C4-2B (cell line): ENCODE measurements around the gene MTFP1.

Source experiments
- H3K27ac ChIP-seq: fragments of 450-650 bp; 2 replicates; pipeline ENCODE4 v1.5.1; 2017
- CTCF ChIP-seq: fragments of 450-650 bp; conservative IDR thresholded peaks from 2 replicates; pipeline ENCODE4 v1.5.1; 2017; ENCODE audit warnings: mild to moderate bottlenecking
- ZFX ChIP-seq: fragments of 450-650 bp; IDR thresholded peaks from 2 replicates; pipeline ENCODE4 v1.6.1; 2017

MTFP1 gene

GRCh38 chr22:30474683-30475424 lies 49.3 kb downstream of the MTFP1 start:
- no peak overlapping the region for H3K27ac ChIP-seq
- TF ChIP-seq ZFX (no peak), CTCF (no peak)
